DMS79 (cell line): Measurements from ENCODE around the gene MGAT5.

Source experiments
- DNase-seq: peaks from one replicate; lab custom pipeline; 2025; lab: John Stamatoyannopoulos, UW

Gene MGAT5

GRCh38 chr2:134304394-134305108 lies 50.7 kb downstream of the MGAT5 start:
- peak; percentile 15 for DNase-seq

GRCh38 chr2:134305109-134305491 lies 51.2 kb downstream of the MGAT5 start:
- no peak for DNase-seq

DNA sequence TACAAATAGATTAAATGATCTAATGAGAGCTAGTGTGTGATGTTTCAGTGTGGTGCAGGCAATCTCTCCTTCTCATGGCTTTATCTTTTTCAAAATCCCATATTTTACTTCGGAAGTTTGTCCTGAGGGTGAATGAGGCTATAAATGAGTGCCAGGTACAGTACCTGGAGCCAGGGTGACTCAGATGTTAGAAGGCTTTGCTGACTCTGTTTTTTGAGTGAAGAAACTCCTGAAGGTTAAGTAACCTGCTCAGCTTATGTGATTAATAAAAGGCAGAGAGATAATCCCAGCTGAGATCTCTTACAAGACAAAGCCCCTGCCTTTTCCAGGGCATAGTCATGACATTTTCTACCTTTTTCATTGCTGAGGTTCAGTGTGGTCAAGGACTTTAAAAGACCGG lies 52.6 kb downstream of the MGAT5 start:
- DNase-seq = no peak

GRCh38 chr2:134307334-134307733 lies 53.5 kb downstream of the MGAT5 start:
- no peak for DNase-seq

DNA sequence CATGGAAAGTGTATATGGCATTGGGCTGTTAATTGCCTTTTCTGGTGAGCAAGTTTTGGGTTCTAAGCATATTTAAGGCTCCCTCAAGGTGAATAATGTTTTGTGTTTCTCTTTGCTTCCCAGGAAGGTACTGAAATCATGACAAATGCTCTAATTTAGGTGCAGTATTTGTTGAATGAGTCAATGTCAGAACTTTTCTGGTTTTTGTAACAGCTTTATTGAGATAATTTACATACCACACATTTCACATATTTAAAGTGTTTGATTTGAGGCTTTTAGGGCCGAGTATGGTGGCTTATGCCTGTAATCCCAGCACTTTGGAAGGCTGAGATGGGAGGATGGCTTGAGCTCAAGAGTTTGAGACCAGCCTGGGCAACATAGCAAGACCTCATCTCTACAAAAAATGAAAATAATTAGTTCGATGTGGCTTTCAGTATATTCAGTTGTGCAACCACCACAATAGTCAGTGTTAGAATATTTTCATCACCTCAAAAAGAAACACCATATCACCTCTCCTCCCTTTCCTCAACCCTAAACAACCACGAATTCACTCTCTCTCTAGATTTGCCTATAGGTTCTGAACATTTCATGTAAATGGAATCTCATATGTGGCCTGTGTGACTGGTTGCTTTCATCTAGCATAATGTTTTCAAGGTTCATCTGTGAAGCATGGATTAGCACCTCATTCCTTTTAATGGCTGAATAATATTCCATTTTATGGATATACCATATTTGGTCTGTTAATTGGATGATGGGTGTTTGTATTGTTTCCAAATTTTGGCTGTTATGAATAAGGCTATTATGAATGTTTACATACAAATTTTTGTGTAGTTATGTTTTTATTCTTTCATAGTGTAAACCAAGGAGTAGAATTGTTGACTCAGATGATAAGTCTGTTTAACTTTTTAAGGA lies 54.9 kb downstream of the MGAT5 start:
- no peak for DNase-seq

DNA sequence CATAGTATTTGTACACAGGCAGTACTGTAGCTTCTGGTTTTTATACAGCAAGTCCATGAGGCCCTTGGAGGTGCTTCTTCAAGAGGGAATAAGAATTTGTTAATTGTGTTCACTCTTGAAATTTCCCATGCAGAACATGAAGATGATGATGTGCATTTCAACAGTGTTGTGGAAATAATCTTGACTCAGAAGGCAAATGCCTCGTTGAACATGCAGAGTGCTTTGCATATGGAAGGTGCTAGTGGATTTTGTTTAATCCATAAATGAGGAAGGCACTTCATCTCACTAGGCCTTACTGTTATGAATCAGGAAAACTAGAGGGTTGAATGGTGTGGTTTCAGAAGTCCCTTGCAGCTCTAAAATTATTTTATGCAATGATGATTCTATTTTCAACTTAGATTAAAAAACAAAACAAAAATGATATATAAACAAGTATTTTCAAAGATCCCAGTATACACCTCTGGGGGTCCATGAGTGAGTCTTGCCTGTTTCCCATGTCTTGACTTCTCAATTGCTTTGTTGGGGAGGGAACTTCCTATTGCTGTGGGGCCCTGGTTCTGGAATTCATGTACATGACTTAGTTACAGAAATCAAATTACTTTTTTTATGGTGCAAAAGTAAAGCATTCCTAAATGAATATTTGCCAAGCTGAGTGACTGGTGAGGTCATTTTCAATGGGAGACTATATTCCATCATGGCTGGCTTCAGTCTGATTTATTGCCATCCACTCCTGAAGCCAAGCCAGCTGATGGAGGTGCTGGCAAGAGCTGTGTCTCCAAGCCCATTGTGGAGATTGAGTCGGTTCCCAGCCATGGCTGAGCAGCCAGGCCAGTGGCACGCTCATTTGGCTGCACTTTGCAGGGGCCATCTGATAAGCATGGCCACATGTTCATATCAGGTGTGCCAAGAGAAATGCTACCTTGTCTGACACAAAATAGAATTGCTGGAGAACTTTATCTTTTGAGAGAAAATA lies 56.5 kb downstream of the MGAT5 start:
- peak; percentile 62 for DNase-seq

GRCh38 chr2:134312482-134312881 lies 58.6 kb downstream of the MGAT5 start:
- DNase-seq = no peak

- no peak for DNase-seq
These were observed 60.3 kb downstream of the MGAT5 start for GRCh38 chr2:134314202-134314601.

DNA sequence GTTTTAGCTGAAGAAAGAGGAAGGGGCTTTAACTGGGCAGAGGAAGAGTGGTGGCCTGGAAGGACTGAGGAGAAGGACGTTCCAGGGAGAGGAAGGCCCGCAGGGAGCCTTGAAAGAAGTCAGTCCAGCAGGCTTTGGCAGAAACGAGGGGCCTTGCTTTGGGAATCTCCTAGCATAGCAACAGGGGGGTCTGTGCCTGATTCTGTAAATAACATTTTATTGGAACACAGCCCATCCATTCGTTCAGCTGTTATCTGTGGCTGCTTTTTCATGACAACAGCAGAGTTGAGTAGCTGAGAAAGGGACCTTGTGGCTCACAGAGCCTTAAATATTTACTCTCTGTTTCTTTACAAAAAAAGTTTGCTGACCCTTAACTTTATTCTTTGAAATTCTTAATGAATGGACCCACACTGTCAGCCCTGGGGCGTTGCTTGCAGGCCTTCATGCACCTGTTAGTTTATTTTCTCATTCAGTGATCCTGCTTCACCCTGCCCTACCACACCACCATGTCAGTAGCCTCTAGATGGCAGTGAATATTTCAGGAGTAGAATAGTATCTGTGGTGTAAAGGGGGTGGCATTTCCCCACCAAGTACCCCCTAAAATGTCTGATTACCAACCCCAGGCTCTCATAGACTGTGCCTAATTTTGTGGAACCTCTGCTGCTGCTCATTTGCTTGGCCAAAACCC lies 61.0 kb downstream of the MGAT5 start:
- no peak for DNase-seq

DNA sequence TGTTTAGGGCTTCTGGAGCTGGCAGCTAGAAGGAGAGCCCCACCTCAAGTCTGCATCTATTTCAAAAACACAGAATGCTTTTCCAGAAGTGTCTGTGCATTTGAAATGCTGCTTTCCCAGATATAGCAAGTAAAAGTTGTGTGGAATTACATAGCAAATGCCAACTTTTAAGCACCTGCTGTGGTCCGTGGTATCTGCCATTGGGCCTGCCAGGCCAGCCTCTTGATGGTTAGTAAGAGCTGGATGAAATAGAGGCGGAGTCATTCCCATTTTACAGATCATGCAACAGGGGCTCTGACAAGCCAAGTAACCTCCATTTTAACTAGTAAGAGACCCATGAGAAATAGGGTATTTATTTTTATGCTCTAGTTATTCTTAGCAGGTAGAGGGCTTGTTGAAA lies 61.6 kb downstream of the MGAT5 start:
- DNase-seq = no peak

GRCh38 chr2:134319596-134320254 lies 65.9 kb downstream of the MGAT5 start:
- peak; percentile 16 for DNase-seq

- DNase-seq = no peak
These were observed 67.1 kb downstream of the MGAT5 start for GRCh38 chr2:134320930-134321329.

DNA sequence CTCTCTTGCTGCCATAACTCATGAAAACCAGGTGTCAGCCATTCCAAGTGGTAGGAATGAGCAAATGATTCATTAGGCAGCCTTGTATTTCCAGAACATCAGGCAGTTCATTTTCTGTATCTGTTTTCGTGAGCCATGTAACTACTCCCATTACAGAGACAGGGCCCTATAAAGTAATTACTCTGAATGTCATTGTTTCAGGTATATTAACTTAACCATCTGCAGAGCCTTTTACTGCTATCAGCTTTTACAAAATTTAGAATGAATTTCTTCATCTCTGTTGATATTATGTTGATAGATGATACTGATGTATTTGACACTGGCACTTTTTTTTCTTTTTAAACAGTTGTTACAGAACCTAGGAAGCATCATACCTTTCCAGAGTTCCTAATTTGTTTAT lies 69.9 kb downstream of the MGAT5 start:
- no peak for DNase-seq

DNA sequence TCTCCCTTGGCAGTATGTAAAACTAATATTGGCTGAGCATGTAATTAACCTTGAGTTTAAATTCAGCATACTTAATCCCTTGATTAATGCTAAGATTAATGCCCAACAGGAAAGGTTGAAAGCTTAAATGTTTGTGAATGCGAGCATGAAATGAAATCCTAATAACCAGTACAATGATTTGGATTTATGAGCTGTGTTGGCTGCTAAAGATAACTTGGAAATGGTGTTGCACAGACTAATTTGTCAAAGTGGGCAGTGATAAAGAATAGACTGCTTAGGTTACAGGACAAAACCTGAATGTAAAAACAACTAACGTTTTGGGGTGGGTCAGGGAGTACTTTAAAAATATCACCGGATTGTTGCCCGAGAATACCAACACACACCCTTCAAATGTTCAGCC lies 70.6 kb downstream of the MGAT5 start:
- DNase-seq = no peak

GRCh38 chr2:134324947-134325346 lies 71.1 kb downstream of the MGAT5 start:
- DNase-seq = no peak

DNA sequence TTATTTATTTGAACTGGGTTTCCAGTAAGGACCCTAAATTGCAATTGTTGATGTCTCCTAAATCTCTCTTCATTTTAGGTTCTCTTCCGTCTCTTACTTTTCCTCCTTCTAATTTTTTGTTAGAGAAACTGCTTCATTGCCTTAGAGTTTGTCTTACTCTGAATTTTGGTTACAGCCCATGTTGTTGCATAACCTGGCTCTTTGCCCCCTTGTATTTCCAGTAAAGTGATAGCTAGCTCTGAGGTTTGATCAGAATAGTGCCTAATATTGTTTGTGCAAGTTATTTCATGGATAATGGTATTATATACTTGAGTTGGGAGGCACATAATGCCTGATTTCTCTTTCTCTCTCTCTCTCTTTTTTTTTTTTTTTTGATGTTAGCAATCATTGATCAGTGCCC lies 71.8 kb downstream of the MGAT5 start:
- no peak for DNase-seq

DNA sequence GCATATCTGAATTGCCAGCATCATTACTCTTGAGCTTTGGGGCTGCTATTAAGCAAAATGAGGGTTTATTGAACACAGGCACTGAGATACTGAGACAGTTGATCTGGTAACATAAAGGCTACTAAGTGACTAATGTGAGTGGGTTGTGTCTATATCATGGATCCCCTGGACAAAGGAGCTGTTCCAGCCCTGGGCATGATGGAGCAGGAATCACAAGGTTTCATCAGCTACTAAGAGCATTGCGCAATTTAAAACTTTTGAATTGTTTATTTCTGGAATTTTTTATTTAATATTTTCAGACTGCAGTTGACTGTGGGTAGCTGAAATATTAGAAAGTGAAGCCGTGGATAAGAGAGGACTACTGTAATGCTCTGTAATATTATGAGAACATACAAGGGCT lies 73.5 kb downstream of the MGAT5 start:
- no peak for DNase-seq

DNA sequence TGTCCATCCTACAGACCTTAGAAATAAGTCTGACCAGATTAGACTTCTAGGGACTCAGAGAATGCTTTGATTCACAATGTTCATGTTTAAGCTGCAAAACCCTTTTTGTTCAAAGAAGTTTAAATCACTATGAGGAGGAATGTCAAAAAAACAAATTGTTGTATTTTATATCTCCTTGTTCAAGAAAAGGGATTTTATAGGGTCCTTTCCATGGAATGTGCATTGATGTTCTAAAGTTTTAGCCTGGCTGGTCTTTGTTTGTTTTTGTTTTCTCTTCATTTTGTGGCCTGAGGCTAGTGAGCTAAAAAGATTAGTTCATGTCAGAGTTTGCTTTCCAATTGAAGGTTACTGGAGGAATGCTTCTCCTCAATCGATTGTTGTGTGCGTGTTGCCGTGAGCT lies 77.2 kb downstream of the MGAT5 start:
- DNase-seq = no peak

GRCh38 chr2:134333646-134334189 lies 79.8 kb downstream of the MGAT5 start:
- DNase-seq = no peak

DNA sequence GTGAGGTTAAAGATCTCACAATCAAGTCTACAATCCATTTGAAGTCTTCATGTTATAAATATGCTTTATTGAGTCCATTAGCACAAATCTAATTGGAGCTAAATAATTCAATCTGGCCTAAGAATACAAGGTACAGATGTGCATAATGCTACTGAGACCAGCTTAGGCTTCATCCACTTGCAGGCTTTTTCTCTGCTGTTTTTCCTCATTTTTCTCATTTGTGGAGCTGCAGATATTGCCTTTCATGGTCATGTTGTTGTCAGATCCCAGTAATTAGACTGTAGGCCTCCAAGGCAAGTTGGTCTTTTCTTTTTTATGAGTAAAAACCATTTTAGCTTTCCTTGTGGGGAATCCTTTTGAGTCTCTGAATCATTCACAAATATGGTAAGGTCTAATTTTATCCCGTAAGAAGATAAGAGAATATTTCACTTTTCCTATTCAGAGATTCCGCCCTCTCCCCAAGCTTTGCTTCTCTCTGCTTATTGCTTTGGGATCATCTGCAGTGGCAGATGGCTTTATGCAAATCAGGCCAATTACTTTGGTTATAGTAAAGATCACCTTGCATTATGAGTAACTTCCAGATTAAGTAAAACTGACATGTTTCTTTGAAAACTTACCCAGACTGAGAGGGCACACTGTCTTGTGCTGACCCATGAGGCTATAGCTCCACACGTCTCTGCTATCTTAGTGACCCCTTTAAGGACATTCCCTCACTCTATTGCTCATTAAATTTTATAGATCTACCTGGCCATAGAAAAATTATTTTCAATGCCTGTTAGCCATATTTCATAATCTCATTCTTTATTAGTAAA lies 80.9 kb downstream of the MGAT5 start:
- DNase-seq = no peak
